ENCODE data around the gene RGS2. TPM values are rescaled to one million over a fixed set of nuclear protein-coding genes. Genes with fewer than 3 reads are reported as not detected.

RGS2 gene
- total RNA-seq, 1 experiment from 2014 or later = 4.5 TPM

DNA sequence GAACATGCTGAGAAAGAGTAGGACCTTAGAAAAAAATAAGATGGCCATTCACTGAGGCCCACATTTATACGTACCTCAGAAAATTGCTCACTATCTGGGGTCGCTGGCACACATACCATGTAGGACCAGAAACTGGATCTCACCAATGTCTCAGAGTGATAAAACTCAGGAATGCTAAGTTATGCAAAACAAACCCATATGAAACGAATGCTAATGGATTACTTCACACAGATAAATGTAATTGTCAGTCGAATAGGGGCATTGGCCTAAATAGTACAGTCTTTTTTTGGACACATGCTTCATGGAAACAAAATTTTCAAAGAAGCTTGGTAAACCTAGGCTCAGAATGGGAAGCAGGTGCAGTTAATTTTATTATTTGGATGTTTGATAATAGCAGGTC is 32.6 kb upstream of the RGS2 start:
- DNase-seq (ENCODE audit: low read depth, low spot score) (no peak), ATAC-seq (no peak)
- ChIA-PET CTCF (no interaction called here), POLR2A (no interaction called here)
- Histone ChIP-seq H3K4me1 (ENCODE audit: control insufficient read depth, insufficient read depth, low read length) (no peaks in the 10 kb centered on the region), H3K9me3 (ENCODE audit: control insufficient read depth, insufficient read depth, low read depth, low read length) (no peaks in the 10 kb centered on the region), H3K27me3 (ENCODE audit: control insufficient read depth, insufficient read depth, low read length) (no peaks in the 10 kb centered on the region), H3K4me3 (ENCODE audit: low read depth in 2 of 2, low read length in 2 of 2) (no peak overlapping the region), H3K27ac (ENCODE audit: low read length) (no peak overlapping the region), H3K36me3 (ENCODE audit: control insufficient read depth, insufficient read depth, low read length) (no peaks in the 10 kb centered on the region)
- BruUV-seq (replicated peaks) = no TSS peak
- no peak for TF ChIP-seq TCF7L2 (IDR thresholded peaks at IDR 0.05; ENCODE audit: low read depth, low read length)
- TF ChIP-seq, protein P1, sequence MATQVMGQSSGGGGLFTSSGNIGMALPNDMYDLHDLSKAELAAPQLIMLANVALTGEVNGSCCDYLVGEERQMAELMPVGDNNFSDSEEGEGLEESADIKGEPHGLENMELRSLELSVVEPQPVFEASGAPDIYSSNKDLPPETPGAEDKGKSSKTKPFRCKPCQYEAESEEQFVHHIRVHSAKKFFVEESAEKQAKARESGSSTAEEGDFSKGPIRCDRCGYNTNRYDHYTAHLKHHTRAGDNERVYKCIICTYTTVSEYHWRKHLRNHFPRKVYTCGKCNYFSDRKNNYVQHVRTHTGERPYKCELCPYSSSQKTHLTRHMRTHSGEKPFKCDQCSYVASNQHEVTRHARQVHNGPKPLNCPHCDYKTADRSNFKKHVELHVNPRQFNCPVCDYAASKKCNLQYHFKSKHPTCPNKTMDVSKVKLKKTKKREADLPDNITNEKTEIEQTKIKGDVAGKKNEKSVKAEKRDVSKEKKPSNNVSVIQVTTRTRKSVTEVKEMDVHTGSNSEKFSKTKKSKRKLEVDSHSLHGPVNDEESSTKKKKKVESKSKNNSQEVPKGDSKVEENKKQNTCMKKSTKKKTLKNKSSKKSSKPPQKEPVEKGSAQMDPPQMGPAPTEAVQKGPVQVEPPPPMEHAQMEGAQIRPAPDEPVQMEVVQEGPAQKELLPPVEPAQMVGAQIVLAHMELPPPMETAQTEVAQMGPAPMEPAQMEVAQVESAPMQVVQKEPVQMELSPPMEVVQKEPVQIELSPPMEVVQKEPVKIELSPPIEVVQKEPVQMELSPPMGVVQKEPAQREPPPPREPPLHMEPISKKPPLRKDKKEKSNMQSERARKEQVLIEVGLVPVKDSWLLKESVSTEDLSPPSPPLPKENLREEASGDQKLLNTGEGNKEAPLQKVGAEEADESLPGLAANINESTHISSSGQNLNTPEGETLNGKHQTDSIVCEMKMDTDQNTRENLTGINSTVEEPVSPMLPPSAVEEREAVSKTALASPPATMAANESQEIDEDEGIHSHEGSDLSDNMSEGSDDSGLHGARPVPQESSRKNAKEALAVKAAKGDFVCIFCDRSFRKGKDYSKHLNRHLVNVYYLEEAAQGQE (IDR thresholded peaks at IDR 0.05; ENCODE audit: insufficient read depth in 1 of 2, low read depth in 2 of 2, low read length in 1 of 2) = no peak
- TF ChIP-seq, protein P2, sequence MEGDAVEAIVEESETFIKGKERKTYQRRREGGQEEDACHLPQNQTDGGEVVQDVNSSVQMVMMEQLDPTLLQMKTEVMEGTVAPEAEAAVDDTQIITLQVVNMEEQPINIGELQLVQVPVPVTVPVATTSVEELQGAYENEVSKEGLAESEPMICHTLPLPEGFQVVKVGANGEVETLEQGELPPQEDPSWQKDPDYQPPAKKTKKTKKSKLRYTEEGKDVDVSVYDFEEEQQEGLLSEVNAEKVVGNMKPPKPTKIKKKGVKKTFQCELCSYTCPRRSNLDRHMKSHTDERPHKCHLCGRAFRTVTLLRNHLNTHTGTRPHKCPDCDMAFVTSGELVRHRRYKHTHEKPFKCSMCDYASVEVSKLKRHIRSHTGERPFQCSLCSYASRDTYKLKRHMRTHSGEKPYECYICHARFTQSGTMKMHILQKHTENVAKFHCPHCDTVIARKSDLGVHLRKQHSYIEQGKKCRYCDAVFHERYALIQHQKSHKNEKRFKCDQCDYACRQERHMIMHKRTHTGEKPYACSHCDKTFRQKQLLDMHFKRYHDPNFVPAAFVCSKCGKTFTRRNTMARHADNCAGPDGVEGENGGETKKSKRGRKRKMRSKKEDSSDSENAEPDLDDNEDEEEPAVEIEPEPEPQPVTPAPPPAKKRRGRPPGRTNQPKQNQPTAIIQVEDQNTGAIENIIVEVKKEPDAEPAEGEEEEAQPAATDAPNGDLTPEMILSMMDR (IDR thresholded peaks at IDR 0.05) = no peak
- TF ChIP-seq SIN3A (IDR thresholded peaks at IDR 0.05; ENCODE audit: borderline replicate concordance, insufficient read depth, low read depth, low read length) = no peak
- no peak for TF ChIP-seq POLR2AphosphoS5 (IDR thresholded peaks at IDR 0.05; ENCODE audit: low read depth, low read length)
- intact Hi-C loops (cut with micrococcal nuclease; ENCODE audit: unreplicated experiment) = no loop called here
- in situ Hi-C loops (cut with HindIII; ENCODE audit: low pct_unique_long_range_greater_than_20kb, low sequenced_read_pairs) = no loop called here

DNA sequence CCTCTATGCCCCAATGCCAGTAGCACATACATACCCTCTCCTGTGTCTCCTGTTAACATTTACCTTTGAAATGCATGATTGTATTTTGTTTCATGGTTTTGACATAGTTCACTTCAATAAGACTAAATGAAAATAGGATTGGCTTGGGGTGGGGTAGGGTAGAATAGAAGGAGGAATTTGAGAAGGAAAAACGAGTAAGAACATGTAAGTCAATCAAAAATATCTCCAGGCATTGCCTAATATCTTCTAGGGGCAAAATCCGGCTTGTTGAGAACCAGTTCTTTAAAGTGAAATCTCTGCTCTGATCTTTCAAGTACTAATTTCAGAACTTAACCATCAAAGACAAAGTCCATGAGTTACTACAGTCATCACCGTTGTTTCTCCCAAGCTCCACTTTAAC is 31.8 kb upstream of the RGS2 start:
- CTCF ChIA-PET = interaction anchor here (0.5 kb wide), 1 partner anchor 24 kb away, joined by 8 read pairs; no protein-coding TSS in a partner anchor
- in situ Hi-C loops (cut with HindIII; ENCODE audit: low pct_unique_long_range_greater_than_20kb, low sequenced_read_pairs) (no loop called here), intact Hi-C loops (cut with micrococcal nuclease; ENCODE audit: unreplicated experiment) (no loop called here)
- no TSS peak for BruUV-seq (replicated peaks)
- DNase-seq (ENCODE audit: low read depth, low spot score) (no peak), ATAC-seq (no peak)
- H3K36me3 ChIP-seq (ENCODE audit: control insufficient read depth, insufficient read depth, low read length) = no peaks in the 10 kb centered on the region
- POLR2A ChIA-PET = no interaction called here
- H3K9me3 ChIP-seq (ENCODE audit: control insufficient read depth, insufficient read depth, low read depth, low read length) = no peaks in the 10 kb centered on the region
- H3K27me3 ChIP-seq (ENCODE audit: control insufficient read depth, insufficient read depth, low read length) = no peaks in the 10 kb centered on the region
- no peaks in the 10 kb centered on the region for H3K4me1 ChIP-seq (ENCODE audit: control insufficient read depth, insufficient read depth, low read length)
- H3K27ac ChIP-seq (ENCODE audit: low read length) = no peak overlapping the region
- TF ChIP-seq, protein P2 (IDR thresholded peaks at IDR 0.05) = no peak
- no peak for TF ChIP-seq SIN3A (IDR thresholded peaks at IDR 0.05; ENCODE audit: borderline replicate concordance, insufficient read depth, low read depth, low read length)
- TF ChIP-seq, protein P1 (IDR thresholded peaks at IDR 0.05; ENCODE audit: insufficient read depth in 1 of 2, low read depth in 2 of 2, low read length in 1 of 2) = no peak
- no peak for TF ChIP-seq TCF7L2 (IDR thresholded peaks at IDR 0.05; ENCODE audit: low read depth, low read length)
- TF ChIP-seq POLR2AphosphoS5 (IDR thresholded peaks at IDR 0.05; ENCODE audit: low read depth, low read length) = no peak
- no peak overlapping the region for H3K4me3 ChIP-seq (ENCODE audit: low read depth in 2 of 2, low read length in 2 of 2)
